Esophagus muscularis mucosa (tissue), 4 donors: ENCODE data around the gene XXYLT1. TPM values are rescaled to one million over a fixed set of nuclear protein-coding genes. Genes with fewer than 3 reads are reported as not detected.

Source experiments
- DNase-seq: peaks from one replicate; pipeline ENCODE4 v3.0.0-alpha.2; 2017; ENCODE audit errors: extremely low spot score
- H3K27ac ChIP-seq, 4 donors: fragments of 200-600 bp; sonication (generic); replicated peaks in 1 of 4; 1 replicate in 3 of 4; 2 replicates in 1 of 4; pipeline ENCODE4 v1.5.1; 2016 to 2019; ENCODE audit warnings: mild to moderate bottlenecking in 1 of 4
- H3K27me3 ChIP-seq, 4 donors: fragments of 200-600 bp; sonication (generic); one replicate each; pipeline versions ENCODE4 v1.5.1 to v1.6.0; 2016 to 2019
- H3K36me3 ChIP-seq, 4 donors: fragments of 200-600 bp; sonication (generic); one replicate each; pipeline ENCODE4 v1.5.1; 2016 to 2019
- H3K4me1 ChIP-seq, 4 donors: fragments of 200-600 bp; sonication (generic); one replicate each; pipeline ENCODE4 v1.5.1; 2016 to 2019
- H3K4me3 ChIP-seq, 4 donors: fragments of 200-600 bp; sonication (generic); 1 replicate in 2 of 4; 2 replicates in 2 of 4; pipeline ENCODE4 v1.5.1; 2016 to 2019; ENCODE audit warnings: mild to moderate bottlenecking in 4 of 4, moderate library complexity in 1 of 4
- H3K9me3 ChIP-seq, 4 donors: fragments of 200-600 bp; sonication (generic); 1 replicate in 3 of 4; 2 replicates in 1 of 4; pipeline ENCODE4 v1.5.1; 2016 to 2019
- EP300 ChIP-seq: sonication (generic); formaldehyde crosslinking; IDR thresholded peaks from one replicate; pipeline ENCODE4 v1.6.1; 2017; ENCODE audit warnings: antibody characterized with exemption
- POLR2A ChIP-seq: fragments of 450-650 bp; IDR thresholded peaks from one replicate; pipeline ENCODE4 v1.6.1; 2017; ENCODE audit warnings: antibody characterized with exemption, moderate library complexity, mild to moderate bottlenecking, low read depth
- POLR2AphosphoS5 ChIP-seq, 2 donors: sonication (generic); formaldehyde crosslinking; IDR thresholded peaks; one replicate each; pipeline ENCODE4 v1.6.1; 2017; ENCODE audit warnings: antibody characterized with exemption in 2 of 2
- WGBS: methylation state at CpG from one replicate; pipeline ENCODE4 v1.1.5; 2018; 5-methylcytosine and 5-hydroxymethylcytosine counted together
- intact Hi-C: fragments of 100-400 bp; cut with DNase I; formaldehyde crosslinking; loops from one replicate; pipeline ENCODE4 v1.15.1; 2023
- total RNA-seq, 4 donors: library from RNA; depleted of rRNA; stranded (reverse); fragments of >200 nt; gene quantifications; one replicate each; pipeline versions ENCODE4 v1.1.0 to v1.2.1, GENCODE V29; 2016
- TF ChIP-seq, protein P1 (sequence below), 3 experiments: fragments of 200-600 bp in 2 of 3; fragments of 450-650 bp in 1 of 3; sonication (generic) in 2 of 3; IDR thresholded peaks; one replicate each; pipeline ENCODE4 v1.5.1; 2017 to 2019; ENCODE audit warnings: antibody characterized with exemption in 3 of 3, mild to moderate bottlenecking in 2 of 3, moderate library complexity in 1 of 3

The XXYLT1 gene
- total RNA-seq, 4 donors from 2014 or later: 8.8 to 18.5 (median 13.9) TPM

DNA sequence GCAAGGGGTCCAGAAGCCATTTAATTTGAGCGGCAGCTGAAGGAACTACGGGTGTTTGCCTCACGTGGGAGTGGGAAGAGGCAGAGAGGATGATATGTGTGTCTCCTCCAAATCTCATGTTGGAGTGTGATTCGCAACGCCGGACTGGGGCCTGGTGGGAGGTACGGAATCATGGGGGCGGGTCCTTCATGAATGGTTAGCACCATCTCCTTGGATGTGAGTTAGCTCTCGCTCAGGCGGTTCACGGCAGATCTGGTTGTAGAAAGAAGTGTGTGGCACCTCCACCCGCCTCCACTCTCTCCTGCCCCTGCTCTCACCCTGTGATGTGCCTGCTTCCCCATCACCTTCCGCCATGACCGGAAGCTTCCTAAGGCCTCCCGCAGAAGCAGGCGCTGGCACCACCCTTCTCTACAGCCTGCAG lies 25.4 kb downstream of the XXYLT1 start:
- no peak overlapping the region for H3K4me3 ChIP-seq
- no peaks in the 10 kb centered on the region for H3K9me3 ChIP-seq
- TF ChIP-seq, protein P1, sequence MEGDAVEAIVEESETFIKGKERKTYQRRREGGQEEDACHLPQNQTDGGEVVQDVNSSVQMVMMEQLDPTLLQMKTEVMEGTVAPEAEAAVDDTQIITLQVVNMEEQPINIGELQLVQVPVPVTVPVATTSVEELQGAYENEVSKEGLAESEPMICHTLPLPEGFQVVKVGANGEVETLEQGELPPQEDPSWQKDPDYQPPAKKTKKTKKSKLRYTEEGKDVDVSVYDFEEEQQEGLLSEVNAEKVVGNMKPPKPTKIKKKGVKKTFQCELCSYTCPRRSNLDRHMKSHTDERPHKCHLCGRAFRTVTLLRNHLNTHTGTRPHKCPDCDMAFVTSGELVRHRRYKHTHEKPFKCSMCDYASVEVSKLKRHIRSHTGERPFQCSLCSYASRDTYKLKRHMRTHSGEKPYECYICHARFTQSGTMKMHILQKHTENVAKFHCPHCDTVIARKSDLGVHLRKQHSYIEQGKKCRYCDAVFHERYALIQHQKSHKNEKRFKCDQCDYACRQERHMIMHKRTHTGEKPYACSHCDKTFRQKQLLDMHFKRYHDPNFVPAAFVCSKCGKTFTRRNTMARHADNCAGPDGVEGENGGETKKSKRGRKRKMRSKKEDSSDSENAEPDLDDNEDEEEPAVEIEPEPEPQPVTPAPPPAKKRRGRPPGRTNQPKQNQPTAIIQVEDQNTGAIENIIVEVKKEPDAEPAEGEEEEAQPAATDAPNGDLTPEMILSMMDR (IDR thresholded peaks at IDR 0.05): no peak
- TF ChIP-seq POLR2A (no peak), EP300 (no peak), POLR2AphosphoS5 (IDR thresholded peaks at IDR 0.05) (no peak)
- peak; percentile 78 for DNase-seq
- WGBS: 97% methylated on average over 16 of the region's 16 CpGs
- no peak overlapping the region for H3K27ac ChIP-seq
- peaks cover 2 to 6% (median 4%) of the 10 kb centered on the region in 4 donors for H3K4me1 ChIP-seq
- intact Hi-C loops: no loop called here
- H3K36me3 ChIP-seq: peaks cover 0 to 16% (median 0%) of the 10 kb centered on the region in 4 donors
- no peaks in the 10 kb centered on the region for H3K27me3 ChIP-seq

DNA sequence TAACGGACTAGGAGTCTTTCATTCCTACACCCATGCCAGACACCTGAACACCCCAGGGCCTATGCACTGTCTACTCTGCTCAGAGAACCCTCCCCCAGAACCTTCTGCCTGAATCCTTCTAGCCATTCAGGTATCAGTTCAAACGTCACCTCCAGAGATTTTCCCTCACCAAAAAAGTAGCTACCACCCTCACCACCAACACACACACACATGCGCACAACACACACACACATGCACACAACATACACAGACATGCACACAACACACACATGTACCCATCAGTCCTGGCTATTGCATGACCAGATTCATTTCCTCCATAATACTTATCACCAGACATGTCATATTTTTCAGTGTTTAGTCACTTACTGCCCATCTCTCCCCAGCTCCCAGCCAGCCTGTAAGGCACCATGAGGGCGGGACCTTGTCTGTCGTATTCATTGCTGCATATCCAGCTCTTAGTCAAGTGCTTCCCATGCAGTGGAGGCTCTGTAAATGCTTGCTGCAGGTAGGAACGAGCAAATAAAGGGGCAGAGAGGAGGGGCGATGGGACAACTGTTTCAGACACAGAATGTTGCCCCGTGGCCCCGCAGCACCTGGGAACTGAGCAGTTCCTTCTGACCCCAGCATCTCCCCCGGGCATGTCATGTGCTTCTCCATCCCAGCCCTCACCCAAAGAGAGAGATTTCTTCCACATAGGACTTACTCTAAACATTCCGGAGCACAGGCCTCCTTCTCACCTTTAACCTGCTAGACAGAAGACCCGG lies 29.2 kb downstream of the XXYLT1 start:
- DNase-seq: peak; percentile 79
- H3K4me1 ChIP-seq: peaks cover 20 to 40% (median 31%) of the 10 kb centered on the region in 4 donors
- peaks cover 0 to 2% (median 0%) of the 10 kb centered on the region in 4 donors for H3K9me3 ChIP-seq
- no peaks in the 10 kb centered on the region for H3K27me3 ChIP-seq
- 90% methylated on average over 12 of the region's 12 CpGs for WGBS
- H3K27ac ChIP-seq: no peak overlapping the region
- no peak overlapping the region for H3K4me3 ChIP-seq
- intact Hi-C loops: no loop called here
- TF ChIP-seq, protein P1 (IDR thresholded peaks at IDR 0.05): no peak
- TF ChIP-seq POLR2A (no peak), EP300 (no peak), POLR2AphosphoS5 (IDR thresholded peaks at IDR 0.05) (no peak)
- peaks cover 0 to 13% (median 0%) of the 10 kb centered on the region in 4 donors for H3K36me3 ChIP-seq

DNA sequence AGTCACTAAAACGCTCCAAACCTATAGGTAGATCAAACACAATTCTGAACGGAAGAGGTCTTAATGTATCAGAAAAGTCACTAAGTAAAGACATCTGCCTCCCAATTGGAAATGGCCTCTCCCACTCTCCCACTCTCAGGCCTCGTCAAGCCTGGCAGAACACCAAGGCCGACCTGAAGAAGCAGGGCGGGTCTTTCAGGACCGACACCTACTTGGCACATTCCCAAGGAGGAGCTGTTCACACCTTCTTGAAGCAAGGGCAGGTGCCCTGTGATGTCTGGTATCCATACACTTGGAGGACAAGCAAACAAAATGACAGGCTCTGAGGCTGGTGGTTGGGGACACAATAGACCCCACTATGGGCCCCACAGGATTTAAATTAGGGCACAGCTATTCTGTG lies 30.0 kb downstream of the XXYLT1 start:
- peaks cover 0 to 6% (median 0%) of the 10 kb centered on the region in 4 donors for H3K36me3 ChIP-seq
- H3K27ac ChIP-seq: peak overlapping the region in 1 of 4 donors; percentile 82
- H3K4me1 ChIP-seq: peaks cover 20 to 40% (median 31%) of the 10 kb centered on the region in 4 donors
- DNase-seq: peak; percentile 53
- intact Hi-C loops: no loop called here
- H3K4me3 ChIP-seq: no peak overlapping the region
- H3K9me3 ChIP-seq: peaks cover 0 to 4% (median 0%) of the 10 kb centered on the region in 4 donors
- TF ChIP-seq POLR2A (no peak), EP300 (no peak), POLR2AphosphoS5 (IDR thresholded peaks at IDR 0.05) (no peak)
- TF ChIP-seq, protein P1 (IDR thresholded peaks at IDR 0.05): no peak
- 89% methylated on average over 6 of the region's 6 CpGs for WGBS
- H3K27me3 ChIP-seq: no peaks in the 10 kb centered on the region

DNA sequence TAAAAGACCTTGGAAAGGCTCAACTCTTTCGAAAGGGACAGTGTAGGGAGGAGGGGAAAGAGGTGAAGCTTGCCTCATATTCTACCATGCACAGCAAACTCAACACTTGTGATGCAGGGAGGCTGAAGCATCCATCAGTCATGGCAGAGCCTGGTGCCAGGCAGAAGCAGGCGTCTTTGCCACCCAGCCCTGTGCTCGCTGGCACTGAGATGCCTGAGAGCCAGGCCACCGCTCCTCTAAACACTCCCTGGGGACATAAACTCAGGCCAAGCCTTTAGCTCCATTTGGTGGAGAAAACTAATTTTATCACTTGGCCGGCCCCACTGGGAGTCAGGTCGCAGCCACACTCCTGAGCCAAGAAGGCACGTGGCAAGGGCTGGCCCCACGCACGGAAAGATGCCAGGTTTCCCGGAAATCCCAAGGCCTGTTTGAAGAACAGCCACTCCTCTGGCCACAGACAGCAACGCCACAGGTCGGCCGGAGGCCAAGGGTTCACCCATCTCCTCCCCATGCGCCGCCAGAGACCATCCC lies 30.7 kb downstream of the XXYLT1 start:
- H3K27ac ChIP-seq: peak overlapping the region; percentile 16 to 82 (median 74)
- no peak overlapping the region for H3K4me3 ChIP-seq
- no peaks in the 10 kb centered on the region for H3K27me3 ChIP-seq
- intact Hi-C loops: no loop called here
- DNase-seq: peak; percentile 80
- TF ChIP-seq, protein P1 (IDR thresholded peaks at IDR 0.05): no peak
- TF ChIP-seq POLR2A (no peak), POLR2AphosphoS5 (IDR thresholded peaks at IDR 0.05) (peak in 1 of 2 donors; percentile 15), EP300 (no peak)
- H3K4me1 ChIP-seq: peaks cover 20 to 40% (median 31%) of the 10 kb centered on the region in 4 donors
- peaks cover 0 to under 1% (median 0%) of the 10 kb centered on the region in 4 donors for H3K36me3 ChIP-seq
- WGBS: 84% methylated on average over 13 of the region's 15 CpGs
- peaks cover 0 to 4% (median 0%) of the 10 kb centered on the region in 4 donors for H3K9me3 ChIP-seq
